Measurements from ENCODE around the gene S1PR1. TPM values are rescaled to one million over a fixed set of nuclear protein-coding genes. Genes with fewer than 3 reads are reported as not detected.

S1PR1 gene
- total RNA-seq, 1 experiment from 2014 or later: 0.24 TPM

- H2AK5ac ChIP-seq (ENCODE audit: insufficient read length, low read length): no peak overlapping the region
- no peak overlapping the region for H3K56ac ChIP-seq (ENCODE audit: insufficient read length, low read depth, low read length)
- no peak overlapping the region for H3K27ac ChIP-seq (ENCODE audit: insufficient read length, low read depth, low read length)
- no peak overlapping the region for H2BK5ac ChIP-seq (ENCODE audit: insufficient read length, low read length)
- H2BK15ac ChIP-seq (ENCODE audit: low read depth, low read length): no peak overlapping the region
- no peak overlapping the region for H4K91ac ChIP-seq (ENCODE audit: insufficient read length, low read depth, low read length)
- no peak overlapping the region for H3K14ac ChIP-seq (ENCODE audit: insufficient read depth, low read length)
- H3K27me3 ChIP-seq (ENCODE audit: insufficient read depth, low read length): peaks cover 14% of the 10 kb centered on the region; the same call in 1 of the 2 replicates
- H2AFZ ChIP-seq (ENCODE audit: low read length): no peak overlapping the region
- no peak overlapping the region for H3K4ac ChIP-seq (ENCODE audit: low read depth, low read length)
- H3K79me1 ChIP-seq (ENCODE audit: insufficient read depth, low read depth, low read length, poor library complexity, severe bottlenecking): no peaks in the 10 kb centered on the region
- no peaks in the 10 kb centered on the region for H4K20me1 ChIP-seq (ENCODE audit: control insufficient read depth, insufficient read depth, insufficient read length)
- no peaks in the 10 kb centered on the region for H3K9me3 ChIP-seq (ENCODE audit: control insufficient read depth, low read depth, low read length)
- H3K18ac ChIP-seq (ENCODE audit: insufficient read length, low read depth, low read length): no peak overlapping the region
- peaks cover 2% of the 10 kb centered on the region; the same call in 1 of the 2 replicates for H3K4me1 ChIP-seq (ENCODE audit: insufficient read depth, low read length)
- H3K23ac ChIP-seq (ENCODE audit: insufficient read length, low read depth, low read length): no peak overlapping the region
- H4K5ac ChIP-seq (ENCODE audit: insufficient read length, low read depth, low read length): no peak overlapping the region
- Mint-ChIP-seq H3K4me1 (peaks cover 24 to 29% of the 10 kb centered on the region in 2 experiments), H3K36me3 (ENCODE audit: insufficient read depth in 1 of 3, low read depth in 3 of 3) (peaks cover 0 to 10% (median 5%) of the 10 kb centered on the region in 3 experiments; a peak in 5 of 7 replicates), H3K4me3 (peak overlapping the region; percentile 78 to 91), H3K27ac (peak overlapping the region in 1 of 3 experiments; percentile 74; a peak in 1 of 7 replicates), H3K9me3 (no peaks in the 10 kb centered on the region; a peak in 1 of 5 replicates), H3K27me3 (ENCODE audit: low read depth) (peaks cover 75% of the 10 kb centered on the region)
- TF ChIP-seq CTCF (conservative IDR thresholded peaks at IDR 0.05): no peak
- no peaks in the 10 kb centered on the region for H3K79me2 ChIP-seq (ENCODE audit: insufficient read depth, low read length)
- peaks cover 27% of the 10 kb centered on the region for H3K23me2 ChIP-seq (ENCODE audit: insufficient read length, low read depth, low read length, poor library complexity, severe bottlenecking)
- H4K8ac ChIP-seq (replicated peaks; ENCODE audit: insufficient read length, low read depth, low read length): no peak overlapping the region
- H3K4me2 ChIP-seq (ENCODE audit: insufficient read depth, insufficient read length, low read length): peak overlapping the region; percentile 67
- H2BK12ac ChIP-seq (ENCODE audit: insufficient read length, low read depth, low read length): no peak overlapping the region
- no peak for DNase-seq
- no peak overlapping the region for H3T11ph ChIP-seq (ENCODE audit: low read length)
- H2BK120ac ChIP-seq (ENCODE audit: low read depth, low read length, poor library complexity, severe bottlenecking): no peak overlapping the region
- no CpG with 5 or more reads among the region's 6 CpGs for WGBS (ENCODE audit: extremely low coverage, insufficient read length, low lambda C conversion rate)
- H2BK20ac ChIP-seq (ENCODE audit: low read depth, low read length, poor library complexity, severe bottlenecking): no peak overlapping the region
- no peak overlapping the region for H3K9ac ChIP-seq (ENCODE audit: extremely low read depth, insufficient read length, low read length)
Measured at GRCh38 chr1:101235216-101235695, 1.6 kb upstream of the S1PR1 start.

Data from H9 (cell line).